Stomach (tissue), 4 donors: ENCODE results near the gene WWC1.

Experiments used
- EP300 ChIP-seq: sonication (generic); formaldehyde crosslinking; IDR thresholded peaks from one replicate; pipeline ENCODE4 v1.6.1; 2017; ENCODE audit warnings: antibody characterized with exemption
- TF ChIP-seq, protein P1 (sequence below), 7 experiments: fragments of 450-650 bp in 4 of 7; fragments of 200-600 bp in 3 of 7; sonication (generic) in 3 of 7; IDR thresholded peaks; one replicate each; pipeline ENCODE4 v1.5.1; 2016 to 2019; ENCODE audit warnings: antibody characterized with exemption in 7 of 7, control low read depth in 2 of 7, mild to moderate bottlenecking in 1 of 7

DNA sequence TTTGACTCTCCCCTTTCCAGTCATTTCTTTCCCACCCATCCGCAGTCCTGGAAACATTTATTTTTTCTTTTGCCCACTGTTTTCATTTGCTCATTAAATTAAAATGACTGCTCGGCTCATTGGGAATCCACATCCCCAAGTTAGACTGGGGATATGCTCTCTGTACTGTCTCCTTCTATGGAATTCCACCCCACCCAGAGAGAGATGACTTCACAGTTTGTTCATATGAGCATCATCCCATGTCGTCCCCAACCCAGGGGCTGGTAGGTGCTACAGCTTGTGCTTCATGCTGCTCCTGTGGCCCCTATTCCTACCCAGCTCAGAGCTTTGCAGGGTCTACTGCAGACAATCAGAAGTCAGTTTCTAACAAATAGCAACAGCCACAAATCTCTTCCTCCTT, 178.4 kb downstream of the WWC1 start:
- TF ChIP-seq, protein P1, sequence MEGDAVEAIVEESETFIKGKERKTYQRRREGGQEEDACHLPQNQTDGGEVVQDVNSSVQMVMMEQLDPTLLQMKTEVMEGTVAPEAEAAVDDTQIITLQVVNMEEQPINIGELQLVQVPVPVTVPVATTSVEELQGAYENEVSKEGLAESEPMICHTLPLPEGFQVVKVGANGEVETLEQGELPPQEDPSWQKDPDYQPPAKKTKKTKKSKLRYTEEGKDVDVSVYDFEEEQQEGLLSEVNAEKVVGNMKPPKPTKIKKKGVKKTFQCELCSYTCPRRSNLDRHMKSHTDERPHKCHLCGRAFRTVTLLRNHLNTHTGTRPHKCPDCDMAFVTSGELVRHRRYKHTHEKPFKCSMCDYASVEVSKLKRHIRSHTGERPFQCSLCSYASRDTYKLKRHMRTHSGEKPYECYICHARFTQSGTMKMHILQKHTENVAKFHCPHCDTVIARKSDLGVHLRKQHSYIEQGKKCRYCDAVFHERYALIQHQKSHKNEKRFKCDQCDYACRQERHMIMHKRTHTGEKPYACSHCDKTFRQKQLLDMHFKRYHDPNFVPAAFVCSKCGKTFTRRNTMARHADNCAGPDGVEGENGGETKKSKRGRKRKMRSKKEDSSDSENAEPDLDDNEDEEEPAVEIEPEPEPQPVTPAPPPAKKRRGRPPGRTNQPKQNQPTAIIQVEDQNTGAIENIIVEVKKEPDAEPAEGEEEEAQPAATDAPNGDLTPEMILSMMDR (IDR thresholded peaks at IDR 0.05): no peak
- no peak for TF ChIP-seq EP300
